HCT116 (cell line): ENCODE results near the gene FOXP1.

ENCODE experiments used
- CTCF ChIP-seq, 3 experiments: fragments of 200-600 bp in 1 of 3; sonication (generic) in 1 of 3; IDR thresholded peaks in 2 of 3; conservative IDR thresholded peaks in 1 of 3; 2 replicates each; pipeline ENCODE4 v1.5.1; 2012 to 2017; ENCODE audit warnings: low read depth in 2 of 3, low read length in 2 of 3, antibody characterized with exemption in 1 of 3, borderline replicate concordance in 1 of 3, control low read depth in 1 of 3, mild to moderate bottlenecking in 1 of 3, mixed read lengths in 1 of 3, mixed run types in 1 of 3, moderate library complexity in 1 of 3; ENCODE audit not compliant: insufficient read depth in 1 of 3
- EZH2 ChIP-seq: fragments of 200-600 bp; sonication (generic); IDR thresholded peaks from 2 replicates; pipeline ENCODE4 v1.6.1; 2017; ENCODE audit warnings: antibody characterized with exemption, mixed run types
- EZH2phosphoT487 ChIP-seq: fragments of 200-600 bp; IDR thresholded peaks from 2 replicates; pipeline ENCODE4 v1.6.1; 2018; ENCODE audit warnings: antibody characterized with exemption, borderline replicate concordance
- MAX ChIP-seq: IDR thresholded peaks from 2 replicates; pipeline ENCODE4 v1.6.1; 2012
- POLR2A ChIP-seq: IDR thresholded peaks from 2 replicates; pipeline ENCODE4 v1.7.0; 2011; ENCODE audit warnings: borderline replicate concordance; ENCODE audit not compliant: insufficient read depth, insufficient read length; ENCODE audit errors: extremely low read depth
- POLR2AphosphoS5 ChIP-seq: IDR thresholded peaks from 2 replicates; pipeline ENCODE4 v1.6.1; 2011; ENCODE audit warnings: mild to moderate bottlenecking, low read depth, low read length, moderate library complexity
- SP1 ChIP-seq: IDR thresholded peaks from 2 replicates; pipeline ENCODE4 v1.6.1; 2012; ENCODE audit warnings: low read depth
- SRF ChIP-seq: IDR thresholded peaks from 2 replicates; pipeline ENCODE4 v1.6.1; 2012; ENCODE audit warnings: low read depth
- TCF7L2 ChIP-seq: IDR thresholded peaks from 2 replicates; pipeline ENCODE4 v1.7.0; 2011; ENCODE audit warnings: borderline replicate concordance, inconsistent platforms; ENCODE audit not compliant: insufficient read depth, insufficient read length; ENCODE audit errors: extremely low read depth
- YY1 ChIP-seq: IDR thresholded peaks from 2 replicates; pipeline ENCODE4 v1.6.1; 2011; ENCODE audit warnings: low read length, low read depth, moderate library complexity, mild to moderate bottlenecking; ENCODE audit not compliant: insufficient replicate concordance; ENCODE audit errors: extremely low read depth
- ZNF274 ChIP-seq: fragments of 200-500 bp; sonication (Bioruptor generic); IDR thresholded peaks from 2 replicates; pipeline ENCODE4 v1.6.1; 2014; ENCODE audit warnings: mild to moderate bottlenecking, low read depth, low read length, inconsistent platforms

GRCh38 chr3:71446734-71447133, 136.8 kb downstream of the FOXP1 start:
- TF ChIP-seq CTCF (IDR thresholded peaks at IDR 0.05 in 2 of 3, conservative IDR thresholded peaks at IDR 0.05 in 1 of 3; ENCODE audit: borderline replicate concordance in 1 of 3, insufficient read depth in 1 of 3, low read depth in 2 of 3, low read length in 2 of 3) (no peak), SP1 (no peak), POLR2A (no peak), POLR2AphosphoS5 (no peak), TCF7L2 (no peak), EZH2phosphoT487 (no peak), EZH2 (no peak), YY1 (no peak), ZNF274 (no peak), MAX (no peak), SRF (no peak)
